Immature natural killer cell (primary cell): Measurements from ENCODE around the gene IFI27L1. TPM values are rescaled to one million over a fixed set of nuclear protein-coding genes. Genes with fewer than 3 reads are reported as not detected.
"Not testable (repeated sequence)": the region's sequence is repeated elsewhere in the genome, so short reads cannot be mapped to it uniquely, and the experiment has no call there.

Experiments used
- DNase-seq, 3 donors: peaks; one replicate each; pipeline ENCODE4 v3.0.0; 2022; ENCODE audit warnings: mixed read lengths in 1 of 3
- H3K27ac Mint-ChIP-seq, 6 donors: one replicate each; pipeline ENCODE4 v1.8.0; 2020; ENCODE audit warnings: mixed read lengths in 6 of 6, mild to moderate bottlenecking in 5 of 6, inconsistent platforms in 4 of 6, moderate library complexity in 3 of 6
- H3K27me3 Mint-ChIP-seq, 3 donors: one replicate each; pipeline ENCODE4 v1.8.0; 2020 to 2021; ENCODE audit warnings: low read depth in 3 of 3, mild to moderate bottlenecking in 3 of 3, mixed read lengths in 3 of 3, moderate library complexity in 3 of 3, inconsistent platforms in 1 of 3
- H3K36me3 Mint-ChIP-seq, 3 donors: one replicate each; pipeline ENCODE4 v1.8.0; 2020; ENCODE audit warnings: mixed read lengths in 3 of 3, inconsistent platforms in 2 of 3, mild to moderate bottlenecking in 2 of 3
- H3K4me1 Mint-ChIP-seq, 2 donors: one replicate each; pipeline ENCODE4 v1.8.0; 2020; ENCODE audit warnings: inconsistent platforms in 2 of 2, mild to moderate bottlenecking in 2 of 2, mixed read lengths in 2 of 2, moderate library complexity in 1 of 2
- H3K4me3 Mint-ChIP-seq, 5 donors: one replicate each; pipeline ENCODE4 v1.8.0; 2020; ENCODE audit warnings: mild to moderate bottlenecking in 5 of 5, mixed read lengths in 5 of 5, inconsistent platforms in 3 of 5, moderate library complexity in 3 of 5
- H3K9me3 Mint-ChIP-seq, 6 donors: one replicate each; pipeline ENCODE4 v1.8.0; 2020; ENCODE audit warnings: mild to moderate bottlenecking in 6 of 6, mixed read lengths in 6 of 6, inconsistent platforms in 4 of 6, moderate library complexity in 3 of 6
- polyA plus RNA-seq, 3 donors: library from polyadenylated mRNA; unstranded; fragments of 300-500 nt; fragmentation: Illumina TruSeq; gene quantifications; one replicate each; pipeline ENCODE4 v1.2.3, GENCODE V29; 2021

Gene IFI27L1
- polyA plus RNA-seq, 3 donors from 2014 or later = 10.0 to 19.3 (median 10.3) TPM

- Mint-ChIP-seq H3K4me3 (no peak overlapping the region), H3K36me3 (peaks cover 35 to 67% (median 59%) of the 10 kb centered on the region in 3 donors), H3K9me3 (no peaks in the 10 kb centered on the region), H3K27ac (peak overlapping the region in 3 of 6 donors; percentile 6 to 72 (median 50)), H3K27me3 (peaks cover 2 to 8% (median 7%) of the 10 kb centered on the region in 3 donors), H3K4me1 (peaks cover 28 to 34% of the 10 kb centered on the region in 2 donors)
- DNase-seq = no peak
Measured at GRCh38 chr14:94052199-94052598, 28.9 kb upstream of the IFI27L1 start.

DNA sequence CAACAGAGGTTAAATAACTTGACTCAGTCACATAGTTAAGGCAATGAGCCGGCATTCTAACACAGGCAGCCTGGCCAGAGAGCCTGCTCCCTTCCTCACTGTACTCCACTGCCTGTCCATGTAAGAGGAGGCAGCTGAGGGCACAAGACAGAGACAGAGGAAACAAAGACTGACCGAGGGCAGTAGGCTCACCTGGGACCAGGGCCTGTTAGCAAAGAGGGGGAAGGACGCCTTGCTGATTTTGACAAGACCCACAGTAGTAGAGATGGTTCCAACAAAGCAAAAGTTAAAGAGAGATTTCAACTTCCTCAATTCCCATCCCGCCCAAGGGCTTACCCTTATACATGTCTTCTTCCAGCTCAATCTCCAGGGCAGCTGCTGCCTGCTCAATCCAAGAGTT lies 28.4 kb upstream of the IFI27L1 start:
- Mint-ChIP-seq H3K9me3 (no peaks in the 10 kb centered on the region), H3K27me3 (peaks cover 2 to 8% (median 7%) of the 10 kb centered on the region in 3 donors), H3K36me3 (peaks cover 35 to 67% (median 59%) of the 10 kb centered on the region in 3 donors), H3K4me3 (no peak overlapping the region), H3K27ac (peak overlapping the region in 2 of 6 donors; percentile 50 to 72), H3K4me1 (peaks cover 33 to 39% of the 10 kb centered on the region in 2 donors)
- DNase-seq = no peak

GRCh38 chr14:94054401-94054800 lies 26.7 kb upstream of the IFI27L1 start:
- Mint-ChIP-seq H3K9me3 (no peaks in the 10 kb centered on the region), H3K4me1 (peaks cover 48 to 56% of the 10 kb centered on the region in 2 donors), H3K36me3 (peaks cover 28 to 59% (median 58%) of the 10 kb centered on the region in 3 donors), H3K27ac (peak overlapping the region in 3 of 6 donors; percentile 41 to 80 (median 58)), H3K4me3 (no peak overlapping the region), H3K27me3 (peaks cover 2 to 8% (median 7%) of the 10 kb centered on the region in 3 donors)
- no peak for DNase-seq

DNA sequence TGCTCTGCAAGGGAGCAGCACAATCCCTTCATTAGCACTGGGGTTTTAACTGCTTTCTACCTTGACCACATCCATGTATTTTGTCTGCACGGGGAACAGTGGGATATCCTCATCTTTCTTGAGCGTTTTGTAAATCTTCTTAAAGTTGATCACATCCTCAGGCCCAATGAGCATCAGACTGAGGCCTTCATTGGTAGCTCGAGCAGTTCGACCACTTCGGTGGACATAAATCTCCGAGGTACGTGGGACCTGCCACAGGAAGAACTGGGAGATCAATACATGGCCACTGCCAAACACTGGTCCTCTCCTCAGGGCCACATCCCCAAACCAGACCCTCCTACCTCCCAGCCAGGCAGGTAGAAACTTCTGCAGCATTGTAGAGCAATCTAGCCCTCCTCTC lies 26.2 kb upstream of the IFI27L1 start:
- no peak overlapping the region for H3K4me3 Mint-ChIP-seq
- H3K27ac Mint-ChIP-seq = peak overlapping the region; percentile 26 to 90 (median 69)
- no peaks in the 10 kb centered on the region for H3K9me3 Mint-ChIP-seq
- peaks cover 48 to 57% of the 10 kb centered on the region in 2 donors for H3K4me1 Mint-ChIP-seq
- H3K27me3 Mint-ChIP-seq = peaks cover 2 to 8% (median 7%) of the 10 kb centered on the region in 3 donors
- H3K36me3 Mint-ChIP-seq = peaks cover 26 to 60% (median 56%) of the 10 kb centered on the region in 3 donors
- DNase-seq = no peak

DNA sequence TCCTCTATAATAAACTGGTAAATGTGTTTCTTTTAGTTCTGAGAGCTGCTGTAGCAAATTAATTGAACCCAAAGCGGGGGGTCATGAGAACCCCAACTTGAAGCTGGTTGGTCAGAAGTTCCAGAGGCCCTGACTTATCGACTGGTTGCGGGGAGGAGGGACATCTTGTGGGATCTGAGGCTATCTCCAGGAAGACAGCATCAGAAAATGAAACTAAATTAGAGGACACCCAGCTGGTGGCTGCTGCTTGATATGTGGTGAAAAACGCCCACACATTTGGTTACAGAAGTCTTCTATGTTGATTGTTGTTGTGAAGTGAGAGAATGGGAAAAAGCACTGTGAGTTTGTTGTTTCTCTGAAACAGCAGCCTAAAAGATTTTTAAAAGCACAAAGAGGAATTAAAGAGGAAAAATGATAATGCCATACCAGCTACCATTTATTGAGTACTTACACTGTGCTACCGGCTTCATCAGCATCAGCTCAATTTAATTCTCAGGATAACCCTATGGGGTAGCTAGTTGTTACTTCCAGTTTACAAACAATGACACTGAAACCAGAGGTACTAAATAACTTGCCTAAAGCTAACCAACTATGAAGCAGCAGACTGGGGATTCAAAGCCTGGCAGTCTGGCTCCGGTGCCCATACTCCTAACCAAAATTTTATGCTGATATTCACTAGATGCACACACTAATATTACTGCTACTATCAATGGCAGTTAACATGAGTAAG lies 24.4 kb upstream of the IFI27L1 start:
- H3K9me3 Mint-ChIP-seq = no peaks in the 10 kb centered on the region
- peak overlapping the region; percentile 58 to 79 (median 73) for H3K4me3 Mint-ChIP-seq
- peaks cover 2 to 10% (median 10%) of the 10 kb centered on the region in 3 donors for H3K27me3 Mint-ChIP-seq
- H3K36me3 Mint-ChIP-seq = peaks cover 28 to 58% (median 56%) of the 10 kb centered on the region in 3 donors
- peak overlapping the region; percentile 78 to 93 (median 86) for H3K27ac Mint-ChIP-seq
- peaks cover 50 to 62% of the 10 kb centered on the region in 2 donors for H3K4me1 Mint-ChIP-seq
- peak; percentile 62 to 69 (median 65) for DNase-seq

DNA sequence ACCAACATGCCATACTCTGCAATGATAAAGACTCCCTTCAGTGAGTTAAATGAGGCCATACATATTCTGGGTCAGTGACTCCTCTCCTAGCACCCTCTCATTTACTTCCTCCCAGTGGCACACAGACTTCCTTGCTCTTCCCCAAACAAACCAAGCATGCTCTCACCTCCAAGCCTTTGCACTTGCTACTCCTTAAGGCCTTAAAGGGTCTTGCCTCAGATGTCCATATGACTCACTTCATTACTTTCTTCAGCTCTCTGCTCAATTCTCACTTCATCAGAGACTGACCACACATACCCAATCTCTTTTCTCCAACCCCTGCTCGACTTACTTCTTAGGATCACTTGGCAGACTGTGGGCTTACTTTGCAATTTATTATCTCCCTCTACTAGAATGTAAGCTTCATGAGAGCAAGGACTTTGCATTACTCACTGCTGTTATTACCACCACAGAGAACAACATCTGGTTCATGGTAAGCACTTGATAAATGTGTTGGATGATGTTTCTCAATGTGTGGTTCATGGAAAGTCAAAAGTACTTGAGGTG lies 22.9 kb upstream of the IFI27L1 start:
- Mint-ChIP-seq H3K9me3 (no peaks in the 10 kb centered on the region), H3K4me1 (peaks cover 54 to 74% of the 10 kb centered on the region in 2 donors), H3K4me3 (peak overlapping the region; percentile 12 to 69 (median 54)), H3K36me3 (peaks cover 28 to 54% (median 50%) of the 10 kb centered on the region in 3 donors), H3K27me3 (peaks cover 0 to 9% (median 5%) of the 10 kb centered on the region in 3 donors), H3K27ac (peak overlapping the region; percentile 68 to 93 (median 83))
- DNase-seq = no peak

DNA sequence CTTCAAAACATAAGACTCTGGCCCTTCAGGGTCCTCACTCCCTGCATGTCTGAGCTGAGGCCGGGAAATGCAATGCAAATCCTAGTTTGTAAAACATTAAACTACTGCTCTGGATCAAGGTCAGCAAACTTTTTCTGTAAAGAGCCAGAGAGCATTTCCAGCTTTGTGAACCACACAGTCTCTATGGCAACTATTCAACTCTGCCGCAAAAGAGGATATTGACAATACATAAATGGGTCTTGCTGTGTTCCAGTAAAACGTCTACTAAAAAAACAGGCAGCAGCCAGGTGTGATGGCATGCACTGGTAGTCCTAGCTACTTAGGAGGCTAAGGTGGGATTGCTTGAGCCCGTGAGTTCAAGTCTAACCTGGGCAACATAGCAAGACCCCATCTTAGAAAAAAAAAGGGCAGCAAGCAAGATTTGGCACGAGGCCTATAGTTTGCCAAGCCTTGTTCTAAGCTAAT lies 22.4 kb upstream of the IFI27L1 start:
- Mint-ChIP-seq H3K27ac (peak overlapping the region in 4 of 6 donors; percentile 68 to 87 (median 83)), H3K9me3 (no peaks in the 10 kb centered on the region), H3K4me1 (peaks cover 55 to 78% of the 10 kb centered on the region in 2 donors)

GRCh38 chr14:94059998-94060397 lies 21.1 kb upstream of the IFI27L1 start:
- peaks cover 52 to 77% of the 10 kb centered on the region in 2 donors for H3K4me1 Mint-ChIP-seq
- H3K4me3 Mint-ChIP-seq = no peak overlapping the region
- H3K27ac Mint-ChIP-seq = peak overlapping the region in 1 of 6 donors; percentile 19
- DNase-seq = no peak
- H3K9me3 Mint-ChIP-seq = no peaks in the 10 kb centered on the region
- peaks cover 16 to 41% (median 38%) of the 10 kb centered on the region in 3 donors for H3K36me3 Mint-ChIP-seq
- H3K27me3 Mint-ChIP-seq = peaks cover 0 to 7% (median 6%) of the 10 kb centered on the region in 3 donors

More for the DNA sequence above, 22.4 kb upstream of the IFI27L1 start:
- peaks cover 28 to 54% (median 50%) of the 10 kb centered on the region in 3 donors for H3K36me3 Mint-ChIP-seq
- no peak overlapping the region for H3K4me3 Mint-ChIP-seq
- H3K27me3 Mint-ChIP-seq = peaks cover 0 to 9% (median 5%) of the 10 kb centered on the region in 3 donors
- DNase-seq = no peak

DNA sequence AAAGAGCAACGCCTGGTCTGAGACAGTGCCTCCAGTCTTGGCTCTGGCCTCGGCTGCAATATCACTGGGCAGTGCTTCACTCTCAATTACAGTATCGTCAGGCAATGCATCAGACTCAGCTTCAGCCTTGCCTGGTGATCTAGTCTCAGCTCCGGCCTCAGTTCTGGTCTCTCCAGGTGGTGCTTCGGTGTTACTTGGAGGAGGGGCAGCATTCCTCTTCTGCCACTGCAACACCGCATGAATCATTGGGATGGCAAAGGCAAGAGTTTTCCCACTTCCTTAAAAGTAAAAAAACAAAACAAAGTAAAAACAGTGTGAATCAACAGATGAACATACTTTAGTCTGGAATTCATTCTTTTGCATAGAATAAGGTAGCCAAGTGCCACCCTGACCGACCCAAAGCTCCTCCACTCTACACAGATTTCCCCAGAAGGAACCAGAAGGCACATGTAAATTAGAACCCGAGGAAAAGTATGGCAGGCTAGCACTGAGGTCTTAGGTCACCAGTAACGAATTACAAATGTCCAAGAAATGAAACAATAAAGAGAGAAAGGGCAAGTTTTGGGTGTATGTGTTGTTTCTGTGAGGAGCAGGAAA lies 18.7 kb upstream of the IFI27L1 start:
- no peak overlapping the region for H3K27ac Mint-ChIP-seq
- H3K27me3 Mint-ChIP-seq = peaks cover 0 to 9% (median 4%) of the 10 kb centered on the region in 3 donors
- DNase-seq = no peak
- H3K36me3 Mint-ChIP-seq = peaks cover 12 to 26% (median 22%) of the 10 kb centered on the region in 3 donors
- H3K4me3 Mint-ChIP-seq = no peak overlapping the region
- no peaks in the 10 kb centered on the region for H3K9me3 Mint-ChIP-seq
- peaks cover 53 to 77% of the 10 kb centered on the region in 2 donors for H3K4me1 Mint-ChIP-seq

DNA sequence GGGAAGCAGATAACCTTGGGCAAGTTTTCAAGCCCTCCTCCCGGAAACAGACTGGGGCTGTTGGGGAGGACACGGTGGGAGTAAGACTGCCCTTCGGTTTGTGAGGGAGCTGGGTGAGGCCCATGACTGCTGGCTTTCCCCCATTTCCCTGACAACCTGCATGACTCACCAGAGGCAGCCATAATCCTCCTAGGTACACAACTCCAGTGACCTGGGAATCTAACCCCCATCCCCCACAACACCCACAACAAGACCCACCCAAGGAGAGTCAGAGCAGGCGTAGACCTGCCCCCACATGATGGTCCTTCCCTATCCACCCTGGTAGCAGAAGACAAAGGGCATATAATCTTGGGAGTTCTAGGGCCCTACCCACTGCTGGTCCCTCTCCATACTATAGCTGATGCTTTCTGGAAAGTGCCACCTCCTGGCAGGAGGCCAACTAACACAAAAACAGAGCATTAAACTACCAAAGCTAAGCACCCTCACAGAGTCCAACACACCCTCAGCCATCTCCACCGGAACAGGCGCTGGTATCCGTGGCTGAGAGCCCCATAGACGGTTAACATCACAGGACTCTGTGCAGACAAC lies 14.9 kb upstream of the IFI27L1 start:
- Mint-ChIP-seq H3K9me3 (peaks cover 0 to 2% (median 0%) of the 10 kb centered on the region in 6 donors), H3K27me3 (peaks cover 0 to 6% (median 3%) of the 10 kb centered on the region in 3 donors), H3K4me3 (no peak overlapping the region), H3K4me1 (peaks cover 70 to 90% of the 10 kb centered on the region in 2 donors), H3K27ac (peak overlapping the region in 1 of 6 donors; percentile 27), H3K36me3 (peaks cover 14 to 22% (median 17%) of the 10 kb centered on the region in 3 donors)
- no peak for DNase-seq

- Mint-ChIP-seq H3K4me3 (peak overlapping the region in 2 of 5 donors; percentile 8 to 20), H3K4me1 (peaks cover 76 to 90% of the 10 kb centered on the region in 2 donors), H3K36me3 (peaks cover 26 to 37% (median 37%) of the 10 kb centered on the region in 3 donors), H3K9me3 (peaks cover 6 to 16% (median 12%) of the 10 kb centered on the region in 6 donors)
- not testable (repeated sequence) for H3K27me3 Mint-ChIP-seq, H3K27ac Mint-ChIP-seq, DNase-seq
Measured at GRCh38 chr14:94072076-94072475, 9.0 kb upstream of the IFI27L1 start.

- Mint-ChIP-seq H3K4me3 (peak overlapping the region in 3 of 5 donors; percentile 2 to 42 (median 19)), H3K27ac (peak overlapping the region in 3 of 6 donors; percentile 19 to 65 (median 28))
Measured at GRCh38 chr14:94074534-94074933, 6.6 kb upstream of the IFI27L1 start.

DNA sequence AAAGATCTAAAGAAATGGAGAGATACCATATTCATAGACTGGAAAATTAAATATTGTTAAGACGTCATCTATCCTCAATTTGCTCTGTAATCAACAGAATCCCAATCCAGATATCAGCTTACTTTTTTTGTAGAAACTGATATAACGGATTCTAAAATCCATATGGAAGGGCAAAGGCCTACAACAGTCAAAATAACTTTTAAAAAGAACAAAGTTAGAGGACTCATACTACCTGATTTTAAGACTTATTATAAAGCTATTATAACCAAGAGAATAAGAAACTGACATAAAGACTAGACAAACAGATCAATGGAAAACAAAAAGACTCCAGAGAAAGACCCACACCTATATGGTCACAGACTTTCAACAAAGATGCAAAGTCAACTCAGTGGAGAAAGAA lies 6.1 kb upstream of the IFI27L1 start:
- no peak for DNase-seq
- Mint-ChIP-seq H3K27me3 (no peaks in the 10 kb centered on the region), H3K36me3 (peaks cover 45 to 52% (median 49%) of the 10 kb centered on the region in 3 donors), H3K4me3 (peak overlapping the region; percentile 2 to 65 (median 39)), H3K4me1 (peaks cover 77 to 90% of the 10 kb centered on the region in 2 donors), H3K9me3 (peaks cover 6 to 16% (median 12%) of the 10 kb centered on the region in 6 donors), H3K27ac (no peak overlapping the region)

More at GRCh38 chr14:94074534-94074933, 6.6 kb upstream of the IFI27L1 start:
- H3K27me3 Mint-ChIP-seq = no peaks in the 10 kb centered on the region
- H3K9me3 Mint-ChIP-seq = peaks cover 6 to 16% (median 12%) of the 10 kb centered on the region in 6 donors
- peaks cover 43 to 50% (median 48%) of the 10 kb centered on the region in 3 donors for H3K36me3 Mint-ChIP-seq
- peaks cover 76 to 90% of the 10 kb centered on the region in 2 donors for H3K4me1 Mint-ChIP-seq
- DNase-seq = no peak
